CD1c-positive myeloid dendritic cell (primary cell): ENCODE results near the gene FNDC11.
A peak's percentile ranks its signal among the peaks of the same experiment; 100 is the strongest.
"Not testable (repeated sequence)": the region's sequence is repeated elsewhere in the genome, so short reads cannot be mapped to it uniquely, and the experiment has no call there.

Experiments
- DNase-seq: peaks from one replicate; pipeline ENCODE4 v3.0.0-alpha.2; 2016; ENCODE audit errors: extremely low spot score

The FNDC11 gene

DNA sequence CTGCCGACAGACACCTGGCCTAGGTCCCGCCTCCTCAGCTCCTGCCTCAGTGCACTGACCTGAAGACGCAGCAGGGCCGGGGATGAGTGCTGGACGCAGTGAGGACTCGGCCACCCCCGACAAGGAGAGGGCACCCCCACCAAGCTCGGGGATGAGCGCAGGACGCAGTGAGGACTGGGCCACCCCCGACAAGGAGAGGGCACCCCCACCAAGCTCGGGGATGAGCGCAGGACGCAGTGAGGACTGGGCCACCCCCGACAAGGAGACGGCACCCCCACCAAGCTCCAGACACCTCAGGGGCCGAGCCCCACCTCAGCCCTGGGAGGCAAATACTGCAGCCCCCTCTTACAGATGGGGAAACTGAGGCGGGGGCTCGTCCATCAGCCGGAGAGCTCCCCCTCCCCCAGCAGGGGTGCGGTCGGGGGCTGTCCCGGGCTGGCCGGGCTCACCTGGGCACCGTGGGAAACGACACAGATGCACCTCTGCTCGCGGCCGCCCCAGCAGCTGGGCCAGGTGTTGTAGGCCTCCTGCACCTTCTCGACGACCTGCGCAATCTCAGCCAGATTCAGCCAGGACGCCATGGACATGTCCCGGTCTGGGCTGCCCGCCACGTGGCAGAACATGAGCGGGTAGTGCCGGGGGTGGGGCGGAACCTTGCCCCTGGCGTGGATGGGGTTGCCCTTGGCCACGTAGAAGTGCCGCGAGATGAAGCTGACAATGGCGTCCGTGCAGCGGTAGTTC is 12.6 kb downstream of the FNDC11 start:
- DNase-seq = no peak

DNA sequence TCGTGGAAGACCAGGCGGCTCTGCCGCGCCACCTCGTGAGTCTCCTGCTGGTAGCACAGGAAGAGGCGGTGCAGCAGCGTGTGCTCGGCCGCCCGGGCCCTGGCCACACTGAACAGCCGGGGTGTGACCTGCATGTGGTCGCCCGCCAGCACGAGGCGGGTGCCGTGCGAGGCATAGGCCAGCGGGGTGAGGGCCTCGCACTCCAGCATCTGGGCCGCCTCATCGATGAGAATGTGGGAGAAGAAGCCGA is 13.1 kb downstream of the FNDC11 start:
- DNase-seq = no peak

DNA sequence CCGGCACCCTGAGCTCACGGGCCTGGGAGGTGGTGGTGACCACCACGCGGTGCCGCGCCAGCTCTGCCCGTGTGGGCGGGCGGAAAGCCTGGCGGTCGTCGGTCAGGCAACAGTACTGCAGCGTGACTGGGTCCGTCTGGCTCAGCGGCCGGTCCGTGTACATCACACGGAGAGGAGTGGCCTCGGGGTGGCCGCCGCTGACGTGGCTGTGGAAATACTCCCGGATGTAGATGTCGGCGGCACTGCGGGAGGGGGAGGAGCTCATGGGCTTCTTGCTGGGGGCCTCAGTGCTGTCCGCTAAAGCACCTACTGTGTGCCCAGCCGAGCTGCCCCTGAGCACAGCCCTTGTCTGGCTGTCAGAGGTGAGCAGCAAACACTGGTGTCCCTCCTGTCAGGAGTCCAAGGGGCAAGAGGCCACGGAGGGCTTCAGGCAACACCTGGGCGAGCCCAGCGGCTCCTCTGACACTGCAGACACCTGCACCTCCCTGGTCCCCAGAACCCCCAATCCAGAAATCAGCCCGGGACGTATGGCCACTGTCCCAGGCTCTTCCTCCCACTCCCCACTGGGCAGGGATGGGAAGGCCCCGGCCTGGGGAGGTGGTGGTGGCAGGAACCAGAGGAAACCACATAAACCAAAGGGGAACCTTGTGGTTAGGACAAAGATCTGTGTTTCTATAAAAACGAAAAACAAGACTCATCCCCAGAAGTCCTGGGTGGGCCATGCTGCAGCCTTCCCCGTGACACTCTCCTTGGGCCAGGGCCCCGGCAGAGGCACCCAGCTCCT is 13.6 kb downstream of the FNDC11 start:
- DNase-seq = peak; percentile 92

GRCh38 chr20:63568170-63568981 is 14.4 kb downstream of the FNDC11 start:
- no peak for DNase-seq

GRCh38 chr20:63568986-63569949 is 15.3 kb downstream of the FNDC11 start:
- no peak for DNase-seq

- DNase-seq = no peak
Observed at GRCh38 chr20:63570281-63571086, 16.5 kb downstream of the FNDC11 start.

DNA sequence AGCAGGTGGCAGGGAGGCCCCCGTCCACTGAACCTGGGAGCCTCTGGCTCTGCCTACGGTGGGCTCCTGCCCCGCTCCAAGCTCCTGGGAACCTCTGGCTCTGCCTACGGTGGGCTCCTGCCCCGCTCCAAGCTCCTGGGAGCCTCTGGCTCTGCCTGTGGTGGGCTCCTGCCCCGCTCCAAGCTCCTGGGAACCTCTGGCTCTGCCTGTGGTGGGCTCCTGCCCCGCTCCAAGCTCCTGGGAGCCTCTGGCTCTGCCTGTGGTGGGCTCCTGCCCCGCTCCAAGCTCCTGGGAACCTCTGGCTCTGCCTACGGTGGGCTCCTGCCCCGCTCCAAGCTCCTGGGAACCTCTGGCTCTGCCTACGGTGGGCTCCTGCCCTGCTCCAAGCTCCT is 17.1 kb downstream of the FNDC11 start:
- not testable (repeated sequence) for DNase-seq

GRCh38 chr20:63572071-63572787 is 18.3 kb downstream of the FNDC11 start:
- no peak for DNase-seq

- no peak for DNase-seq
Observed at GRCh38 chr20:63572788-63573646, 19.1 kb downstream of the FNDC11 start.

DNA sequence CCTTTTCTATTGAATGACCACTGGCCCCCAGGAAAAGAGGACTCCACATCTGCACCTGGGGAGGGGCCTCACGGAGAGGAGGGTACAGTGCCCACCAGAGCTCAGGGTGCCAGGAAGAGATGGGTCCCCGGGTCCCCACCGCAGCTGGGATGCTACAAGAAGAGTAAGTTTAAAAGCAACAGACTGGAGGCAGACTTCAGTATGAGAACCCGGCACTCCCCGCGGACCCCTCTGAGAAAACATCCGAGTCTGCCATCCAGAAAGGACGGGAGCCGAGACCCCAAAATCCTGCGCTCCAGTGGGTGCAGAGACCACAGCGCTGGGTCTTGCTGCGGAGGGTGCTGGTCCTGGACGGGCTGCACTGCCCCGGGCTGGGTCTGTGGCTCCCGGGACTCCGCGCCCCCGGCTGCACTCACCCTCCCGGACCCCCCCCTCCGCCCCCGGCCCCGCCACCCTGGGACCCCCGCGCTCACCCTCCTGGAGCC is 19.7 kb downstream of the FNDC11 start:
- no peak for DNase-seq

DNA sequence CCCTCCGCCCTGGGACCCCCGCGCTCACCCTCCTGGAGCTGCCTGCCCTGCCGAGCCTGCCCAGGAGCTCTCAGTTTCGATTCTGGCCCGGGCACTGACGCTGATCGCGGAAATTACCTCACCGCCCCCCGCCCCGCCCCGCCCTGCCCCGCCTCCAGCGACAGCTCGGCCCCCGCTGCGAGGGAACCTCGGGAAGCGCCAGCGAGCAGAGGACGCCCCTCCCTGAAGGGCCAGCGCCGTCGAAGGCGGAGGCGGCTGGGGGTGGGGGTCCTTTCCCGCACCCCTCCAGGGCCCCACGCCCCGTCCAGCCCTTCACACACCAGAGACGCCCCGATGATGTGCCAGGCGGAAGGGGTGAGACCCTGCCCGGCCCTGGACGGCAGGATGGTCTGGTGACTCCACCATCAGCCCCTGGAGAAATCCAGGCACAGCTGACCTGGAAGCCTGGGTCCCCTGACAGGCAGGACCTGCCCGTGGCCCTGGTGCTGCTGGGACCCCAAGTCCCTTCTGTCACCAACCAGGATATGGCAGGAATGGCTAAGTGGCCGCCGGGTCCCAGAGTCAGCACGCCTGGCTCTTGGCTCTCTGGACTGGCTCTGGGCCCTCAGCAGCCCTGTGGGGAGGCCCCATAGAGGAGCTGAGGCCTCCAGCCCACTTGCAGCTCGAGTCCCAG is 20.3 kb downstream of the FNDC11 start, which contains the start of gene HELZ2:
Gene HELZ2 (minus strand): TSS at position 84 of the 673 bp plus-strand sequence. CDS start 1,854 bp downstream, outside the sequence.
- peak; percentile 84 for DNase-seq

- no peak for DNase-seq
Observed at GRCh38 chr20:63574829-63575743, 21.1 kb downstream of the FNDC11 start.

- no peak for DNase-seq
Observed at GRCh38 chr20:63576311-63576710, 22.4 kb downstream of the FNDC11 start.

DNA sequence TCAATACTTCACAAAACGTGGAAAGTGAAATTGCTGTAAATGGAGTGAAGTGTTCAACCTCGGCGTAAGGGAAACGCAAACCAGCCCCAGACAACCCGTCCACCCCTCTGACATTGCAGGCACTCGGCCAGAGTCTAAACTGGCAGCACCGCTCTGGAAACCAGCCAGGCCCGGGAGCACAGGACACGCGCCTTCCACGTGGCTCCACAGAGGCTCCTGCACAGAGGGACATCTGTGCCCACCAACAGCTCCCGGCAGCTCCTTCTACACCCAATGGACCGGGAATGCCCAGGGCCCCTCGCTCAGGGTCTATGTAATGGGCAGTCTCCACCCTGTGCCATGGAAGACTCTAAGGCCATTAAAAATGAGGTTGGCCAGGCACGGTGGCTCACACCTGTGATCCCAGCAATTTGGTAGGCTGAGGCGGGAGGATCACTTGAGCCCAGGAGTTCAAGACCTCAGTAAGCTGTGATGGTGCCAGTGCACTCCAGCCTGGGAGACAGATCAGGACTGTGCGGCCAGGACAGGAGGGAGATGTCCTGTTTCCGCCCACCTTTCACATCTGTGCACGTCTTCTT is 23.4 kb downstream of the FNDC11 start:
- DNase-seq = no peak

GRCh38 chr20:63578224-63579016 is 24.5 kb downstream of the FNDC11 start:
- DNase-seq = no peak
